GM21526 (cell line): ENCODE measurements around the gene ZMIZ1.

Source experiments
- ATAC-seq: cut with Tn5 transposase; IDR thresholded peaks from one replicate; pipeline ENCODE4 v1.9.1; 2021; ENCODE audit warnings: moderate library complexity; ENCODE audit not compliant: unreplicated experiment, low FRiP score

The ZMIZ1 gene

GRCh38 chr10:79049931-79050895 is 18.6 kb upstream of the ZMIZ1 start:
- no peak for ATAC-seq

GRCh38 chr10:79050896-79051555 is 17.7 kb upstream of the ZMIZ1 start:
- ATAC-seq = no peak

- ATAC-seq = no peak
These were observed 17.0 kb upstream of the ZMIZ1 start for GRCh38 chr10:79051766-79052165.

GRCh38 chr10:79052291-79053080 is 16.3 kb upstream of the ZMIZ1 start:
- no peak for ATAC-seq

GRCh38 chr10:79053081-79053434 is 15.7 kb upstream of the ZMIZ1 start:
- no peak for ATAC-seq

- no peak for ATAC-seq
These were observed 15.1 kb upstream of the ZMIZ1 start for GRCh38 chr10:79053481-79054202.

- no peak for ATAC-seq
These were observed 14.3 kb upstream of the ZMIZ1 start for GRCh38 chr10:79054203-79055099.

GRCh38 chr10:79055100-79055782 is 13.5 kb upstream of the ZMIZ1 start:
- no peak for ATAC-seq

- ATAC-seq = no peak
These were observed 12.9 kb upstream of the ZMIZ1 start for GRCh38 chr10:79055892-79056291.

- ATAC-seq = no peak
These were observed 12.4 kb upstream of the ZMIZ1 start for GRCh38 chr10:79056361-79056735.

GRCh38 chr10:79056736-79057391 is 11.9 kb upstream of the ZMIZ1 start:
- ATAC-seq = no peak

GRCh38 chr10:79057481-79058275 is 11.1 kb upstream of the ZMIZ1 start:
- ATAC-seq = no peak

GRCh38 chr10:79058899-79059841 is 9.6 kb upstream of the ZMIZ1 start:
- no peak for ATAC-seq

GRCh38 chr10:79059859-79060379 is 8.8 kb upstream of the ZMIZ1 start:
- ATAC-seq = no peak

GRCh38 chr10:79060641-79061255 is 8.0 kb upstream of the ZMIZ1 start:
- no peak for ATAC-seq
